ENCODE measurements around the gene SLC34A1.

DNA sequence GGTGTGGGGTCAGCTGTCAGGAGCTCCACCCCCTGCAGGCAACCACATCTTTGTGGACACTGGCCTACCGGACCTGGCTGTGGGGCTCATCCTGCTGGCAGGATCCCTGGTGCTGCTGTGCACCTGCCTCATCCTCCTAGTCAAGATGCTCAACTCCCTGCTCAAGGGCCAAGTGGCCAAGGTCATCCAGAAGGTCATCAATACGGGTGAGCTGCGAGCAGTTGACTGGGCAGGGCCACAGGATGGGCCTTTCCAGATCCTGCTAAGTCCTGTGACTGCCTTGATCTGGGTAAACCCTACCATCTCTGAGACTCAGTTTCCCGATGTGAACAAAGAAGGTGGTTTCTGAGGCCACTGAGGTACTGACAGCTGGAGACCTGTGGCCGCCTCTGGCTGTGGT is 9.8 kb downstream of the SLC34A1 start:
- TF ChIP-seq, protein P1, sequence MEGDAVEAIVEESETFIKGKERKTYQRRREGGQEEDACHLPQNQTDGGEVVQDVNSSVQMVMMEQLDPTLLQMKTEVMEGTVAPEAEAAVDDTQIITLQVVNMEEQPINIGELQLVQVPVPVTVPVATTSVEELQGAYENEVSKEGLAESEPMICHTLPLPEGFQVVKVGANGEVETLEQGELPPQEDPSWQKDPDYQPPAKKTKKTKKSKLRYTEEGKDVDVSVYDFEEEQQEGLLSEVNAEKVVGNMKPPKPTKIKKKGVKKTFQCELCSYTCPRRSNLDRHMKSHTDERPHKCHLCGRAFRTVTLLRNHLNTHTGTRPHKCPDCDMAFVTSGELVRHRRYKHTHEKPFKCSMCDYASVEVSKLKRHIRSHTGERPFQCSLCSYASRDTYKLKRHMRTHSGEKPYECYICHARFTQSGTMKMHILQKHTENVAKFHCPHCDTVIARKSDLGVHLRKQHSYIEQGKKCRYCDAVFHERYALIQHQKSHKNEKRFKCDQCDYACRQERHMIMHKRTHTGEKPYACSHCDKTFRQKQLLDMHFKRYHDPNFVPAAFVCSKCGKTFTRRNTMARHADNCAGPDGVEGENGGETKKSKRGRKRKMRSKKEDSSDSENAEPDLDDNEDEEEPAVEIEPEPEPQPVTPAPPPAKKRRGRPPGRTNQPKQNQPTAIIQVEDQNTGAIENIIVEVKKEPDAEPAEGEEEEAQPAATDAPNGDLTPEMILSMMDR (IDR thresholded peaks at IDR 0.05): no peak
- no peak for TF ChIP-seq POLR2A (IDR thresholded peaks at IDR 0.05)
